DMS153 treated with DMSO at 0.1 percent for 48 hours (cell line): ENCODE results near the gene GRAMD4.

Experiments used
- DNase-seq: peaks from one replicate; lab custom pipeline; 2025; ENCODE audit not compliant: unreplicated experiment; lab: John Stamatoyannopoulos, UW

The GRAMD4 gene

GRCh38 chr22:46652847-46653331 lies 32.7 kb downstream of the GRAMD4 start:
- DNase-seq, result peak; percentile 20

- DNase-seq, result no peak
These were observed 33.4 kb downstream of the GRAMD4 start for GRCh38 chr22:46653596-46653995.

GRCh38 chr22:46654426-46654825 lies 34.2 kb downstream of the GRAMD4 start:
- no peak for DNase-seq

GRCh38 chr22:46654927-46655595 lies 34.9 kb downstream of the GRAMD4 start:
- DNase-seq, result no peak

- DNase-seq, result no peak
These were observed 35.8 kb downstream of the GRAMD4 start for GRCh38 chr22:46655861-46656608.

GRCh38 chr22:46656856-46657654 lies 36.9 kb downstream of the GRAMD4 start:
- DNase-seq, result no peak

GRCh38 chr22:46657655-46657953 lies 37.4 kb downstream of the GRAMD4 start:
- no peak for DNase-seq

- DNase-seq, result no peak
These were observed 38.1 kb downstream of the GRAMD4 start for GRCh38 chr22:46657996-46658947.

- DNase-seq, result no peak
These were observed 39.0 kb downstream of the GRAMD4 start for GRCh38 chr22:46659059-46659790.

- DNase-seq, result no peak
These were observed 39.6 kb downstream of the GRAMD4 start for GRCh38 chr22:46659791-46660186.

GRCh38 chr22:46660604-46661201 lies 40.5 kb downstream of the GRAMD4 start:
- DNase-seq, result peak; percentile 60

- peak; percentile 60 for DNase-seq
These were observed 41.1 kb downstream of the GRAMD4 start for GRCh38 chr22:46661221-46661851.

- no peak for DNase-seq
These were observed 42.0 kb downstream of the GRAMD4 start for GRCh38 chr22:46662226-46662625.

- DNase-seq, result no peak
These were observed 42.8 kb downstream of the GRAMD4 start for GRCh38 chr22:46663001-46663400.

- DNase-seq, result no peak
These were observed 43.4 kb downstream of the GRAMD4 start for GRCh38 chr22:46663436-46664100.

- no peak for DNase-seq
These were observed 44.2 kb downstream of the GRAMD4 start for GRCh38 chr22:46664301-46664855.

GRCh38 chr22:46665151-46665695 lies 45.0 kb downstream of the GRAMD4 start:
- DNase-seq, result no peak

GRCh38 chr22:46665751-46666280 lies 45.6 kb downstream of the GRAMD4 start:
- DNase-seq, result no peak
